IgD-negative memory B cell (primary cell): ENCODE data around the gene STK32B. TPM values are rescaled to one million over a fixed set of nuclear protein-coding genes. Genes with fewer than 3 reads are reported as not detected.

Experiments
- H3K27ac Mint-ChIP-seq, 3 donors: one replicate each; pipeline ENCODE4 v1.8.0; 2020 to 2022; ENCODE audit warnings: mild to moderate bottlenecking in 3 of 3, mixed read lengths in 3 of 3, moderate library complexity in 1 of 3
- H3K27me3 Mint-ChIP-seq: one replicate; pipeline ENCODE4 v1.8.0; 2021; ENCODE audit warnings: mixed read lengths
- H3K36me3 Mint-ChIP-seq: one replicate; pipeline ENCODE4 v1.8.0; 2020; ENCODE audit warnings: mild to moderate bottlenecking, mixed read lengths
- H3K4me1 Mint-ChIP-seq, 3 donors: one replicate each; pipeline ENCODE4 v1.8.0; 2020 to 2022; ENCODE audit warnings: mixed read lengths in 3 of 3, mild to moderate bottlenecking in 1 of 3
- H3K4me3 Mint-ChIP-seq, 4 donors: one replicate each; pipeline ENCODE4 v1.8.0; 2020 to 2022; ENCODE audit warnings: mild to moderate bottlenecking in 4 of 4, mixed read lengths in 4 of 4, moderate library complexity in 3 of 4
- H3K9me3 Mint-ChIP-seq, 3 donors: one replicate each; pipeline ENCODE4 v1.8.0; 2020 to 2021; ENCODE audit warnings: mixed read lengths in 3 of 3, mild to moderate bottlenecking in 1 of 3
- polyA plus RNA-seq: library from polyadenylated mRNA; unstranded; fragments of 300-500 nt; fragmentation: Illumina TruSeq; gene quantifications from one replicate; pipeline ENCODE4 v1.2.3, GENCODE V29; 2021

The STK32B gene
- polyA plus RNA-seq, 1 donor from 2014 or later, result not detected

DNA sequence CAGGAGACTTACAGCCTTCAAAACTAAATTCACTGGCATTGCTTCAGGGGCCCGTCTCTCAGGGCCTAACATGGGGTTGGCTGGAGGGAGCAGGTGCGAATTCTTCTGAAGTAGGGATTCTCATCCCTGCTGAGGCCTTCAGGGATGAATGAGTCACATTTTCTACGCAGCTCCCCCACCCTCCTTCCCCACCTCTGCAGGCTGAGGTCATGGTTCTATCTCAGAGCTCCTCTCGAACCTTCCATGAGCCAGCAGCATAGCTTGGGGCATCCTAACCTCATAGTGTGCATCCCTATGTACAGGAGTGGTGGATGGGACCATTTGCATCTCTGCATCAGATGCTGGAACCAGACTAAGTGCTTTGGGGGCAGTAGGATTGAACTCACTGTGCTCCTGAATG is 347.8 kb downstream of the STK32B start:
- no peaks in the 10 kb centered on the region for H3K4me1 Mint-ChIP-seq
- peaks cover 2 to 10% (median 10%) of the 10 kb centered on the region in 3 donors for H3K9me3 Mint-ChIP-seq
- H3K4me3 Mint-ChIP-seq, result no peak overlapping the region
- no peaks in the 10 kb centered on the region for H3K36me3 Mint-ChIP-seq
- H3K27me3 Mint-ChIP-seq, result no peaks in the 10 kb centered on the region
- H3K27ac Mint-ChIP-seq, result no peak overlapping the region

DNA sequence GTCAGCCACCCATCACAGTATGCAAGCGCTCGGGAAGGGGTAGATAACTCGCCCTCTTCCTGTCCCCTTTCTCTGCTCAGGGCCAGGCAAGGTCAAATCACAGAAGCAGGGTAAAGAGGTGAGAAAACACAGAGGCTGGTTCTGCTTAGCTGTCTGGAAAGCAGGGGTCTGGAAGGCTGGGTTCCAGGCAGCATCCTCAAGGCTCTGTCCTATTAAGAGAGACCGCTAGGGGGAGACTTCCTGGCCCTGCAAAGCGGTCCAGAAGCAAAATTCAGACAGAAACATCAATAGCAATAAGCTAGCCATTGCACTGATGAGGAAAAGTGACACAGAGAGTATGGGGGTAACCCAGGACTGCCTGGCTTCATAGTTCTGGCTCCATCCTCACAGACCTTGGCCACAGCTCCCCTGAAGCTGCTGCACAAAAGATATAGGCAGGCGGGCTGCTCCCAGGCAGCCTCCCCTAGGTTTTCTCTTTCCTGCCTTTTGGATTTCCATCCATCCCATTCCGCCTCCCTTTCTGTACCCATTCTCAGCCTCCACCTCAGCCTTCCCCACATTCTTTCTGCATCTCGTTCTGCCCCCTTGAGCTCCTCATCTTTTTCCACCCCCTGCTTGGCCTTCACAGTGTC is 348.6 kb downstream of the STK32B start:
- no peak overlapping the region for H3K4me3 Mint-ChIP-seq
- H3K36me3 Mint-ChIP-seq, result no peaks in the 10 kb centered on the region
- no peak overlapping the region for H3K27ac Mint-ChIP-seq
- no peaks in the 10 kb centered on the region for H3K4me1 Mint-ChIP-seq
- H3K27me3 Mint-ChIP-seq, result no peaks in the 10 kb centered on the region
- H3K9me3 Mint-ChIP-seq, result peaks cover 2 to 11% (median 10%) of the 10 kb centered on the region in 3 donors

DNA sequence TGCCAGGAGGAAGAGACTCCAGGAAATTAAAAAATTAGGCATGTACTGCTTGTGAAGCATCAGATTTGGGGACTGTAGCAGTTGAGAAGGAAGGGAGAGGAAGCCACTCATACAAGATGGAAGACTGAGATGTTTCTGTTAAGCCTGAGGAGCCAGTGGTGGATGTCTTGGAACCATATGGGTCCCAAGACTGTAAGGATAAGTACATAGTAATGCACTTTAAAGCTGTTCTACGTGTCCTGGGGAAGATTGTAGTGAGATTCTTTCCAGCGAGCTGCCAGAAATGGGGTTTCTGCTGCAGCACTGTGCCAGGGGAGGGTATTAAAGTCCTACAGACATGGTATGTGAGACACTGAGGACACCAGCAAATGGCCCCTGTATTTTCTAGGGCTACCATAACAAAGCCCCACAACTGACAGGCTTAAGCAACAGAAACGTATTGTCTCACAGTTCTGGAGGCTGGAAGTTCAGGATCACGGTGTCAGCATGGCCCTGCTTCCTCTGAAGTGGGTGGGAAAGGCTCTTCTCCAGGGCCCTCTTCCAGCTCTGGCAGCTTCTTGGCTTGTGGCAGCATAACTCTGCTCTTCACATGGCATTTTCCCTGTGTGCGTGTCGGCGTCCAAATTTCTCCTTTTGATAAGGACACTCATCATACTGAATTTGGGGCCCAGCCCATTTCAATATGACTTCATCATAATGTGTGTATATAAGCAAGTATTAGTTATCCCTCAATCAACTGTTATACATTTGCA is 352.6 kb downstream of the STK32B start:
- Mint-ChIP-seq H3K27me3 (no peaks in the 10 kb centered on the region), H3K4me1 (no peaks in the 10 kb centered on the region), H3K4me3 (no peak overlapping the region), H3K9me3 (peaks cover 8 to 28% (median 28%) of the 10 kb centered on the region in 3 donors), H3K27ac (no peak overlapping the region), H3K36me3 (no peaks in the 10 kb centered on the region)

DNA sequence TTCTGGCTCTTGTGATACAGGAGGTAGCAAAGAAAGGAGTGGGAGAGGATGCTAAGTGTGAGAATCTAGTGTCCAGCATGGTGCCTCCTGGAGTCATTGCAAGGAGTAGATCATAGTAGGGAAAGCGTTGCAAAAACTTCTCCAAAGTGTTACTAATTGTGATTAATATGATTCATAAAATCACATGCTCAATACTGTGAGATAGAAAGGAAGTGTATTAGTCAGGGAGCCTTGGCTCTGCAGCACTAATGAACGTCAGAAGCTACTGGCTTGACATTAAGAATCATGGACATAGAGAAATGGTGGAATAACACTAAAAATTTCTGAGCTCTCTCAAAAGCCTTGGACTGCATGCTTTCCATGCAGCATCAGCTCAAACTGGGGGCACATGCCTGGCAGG is 358.0 kb downstream of the STK32B start:
- Mint-ChIP-seq H3K27me3 (no peaks in the 10 kb centered on the region), H3K27ac (no peak overlapping the region), H3K36me3 (peaks cover 2% of the 10 kb centered on the region), H3K4me1 (no peaks in the 10 kb centered on the region), H3K4me3 (no peak overlapping the region), H3K9me3 (peaks cover 8 to 22% (median 20%) of the 10 kb centered on the region in 3 donors)

DNA sequence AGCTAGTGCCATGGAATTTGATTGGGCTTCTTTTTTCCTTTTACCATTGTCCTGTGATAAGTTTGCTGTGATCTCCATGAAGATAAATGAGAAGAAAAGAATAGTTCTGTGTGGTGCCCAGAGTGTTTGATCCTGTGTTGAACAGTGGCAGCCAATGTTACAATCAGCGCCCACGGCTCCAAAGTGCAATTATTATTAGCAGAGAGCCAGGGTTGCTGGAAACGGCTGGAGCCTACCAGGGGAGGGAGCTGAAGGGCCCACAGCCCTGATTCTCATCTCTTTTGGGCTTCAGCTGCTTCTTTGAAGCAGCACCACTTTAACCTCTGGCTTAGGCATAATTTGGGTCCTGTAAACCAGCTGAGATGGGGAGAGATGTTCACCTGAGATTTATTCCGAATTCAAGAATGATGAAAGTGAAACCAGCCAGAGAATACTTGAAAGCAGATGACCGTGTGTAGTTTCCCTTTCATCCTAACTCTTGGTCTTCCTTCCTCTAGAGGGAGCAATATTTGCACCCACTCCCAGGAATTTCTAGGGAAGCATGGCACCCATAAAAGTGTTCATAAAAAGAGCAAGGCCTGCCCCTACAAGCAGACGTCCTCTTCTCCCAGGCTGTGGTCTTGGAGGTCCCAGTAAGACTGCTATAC is 358.8 kb downstream of the STK32B start:
- Mint-ChIP-seq H3K27ac (no peak overlapping the region), H3K9me3 (peaks cover 8 to 22% (median 19%) of the 10 kb centered on the region in 3 donors), H3K36me3 (peaks cover 2% of the 10 kb centered on the region), H3K4me1 (no peaks in the 10 kb centered on the region), H3K4me3 (no peak overlapping the region), H3K27me3 (no peaks in the 10 kb centered on the region)

DNA sequence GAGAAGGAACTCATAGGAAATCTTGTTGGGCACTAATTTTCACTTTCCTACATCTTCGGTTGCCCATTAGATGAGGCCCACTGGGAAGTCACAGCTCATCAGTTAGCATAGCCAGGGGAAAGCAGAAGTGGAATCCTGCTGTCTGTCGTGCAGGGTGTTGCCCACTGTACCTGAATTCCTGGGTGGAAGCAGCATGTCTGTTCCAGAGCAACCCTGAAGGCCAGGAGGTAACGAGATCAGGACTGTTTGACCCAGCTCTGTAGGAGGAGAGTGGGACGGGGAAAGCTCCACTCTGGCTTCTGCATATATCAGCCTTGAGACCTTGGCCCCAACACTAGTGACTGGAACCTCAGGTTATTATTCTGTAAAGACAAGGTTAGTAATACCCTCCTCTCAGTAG is 361.0 kb downstream of the STK32B start:
- Mint-ChIP-seq H3K27me3 (no peaks in the 10 kb centered on the region), H3K9me3 (peaks cover 4 to 16% (median 6%) of the 10 kb centered on the region in 3 donors), H3K4me1 (peaks cover 0 to 5% (median 0%) of the 10 kb centered on the region in 3 donors), H3K36me3 (peaks cover 2% of the 10 kb centered on the region), H3K27ac (no peak overlapping the region), H3K4me3 (no peak overlapping the region)

DNA sequence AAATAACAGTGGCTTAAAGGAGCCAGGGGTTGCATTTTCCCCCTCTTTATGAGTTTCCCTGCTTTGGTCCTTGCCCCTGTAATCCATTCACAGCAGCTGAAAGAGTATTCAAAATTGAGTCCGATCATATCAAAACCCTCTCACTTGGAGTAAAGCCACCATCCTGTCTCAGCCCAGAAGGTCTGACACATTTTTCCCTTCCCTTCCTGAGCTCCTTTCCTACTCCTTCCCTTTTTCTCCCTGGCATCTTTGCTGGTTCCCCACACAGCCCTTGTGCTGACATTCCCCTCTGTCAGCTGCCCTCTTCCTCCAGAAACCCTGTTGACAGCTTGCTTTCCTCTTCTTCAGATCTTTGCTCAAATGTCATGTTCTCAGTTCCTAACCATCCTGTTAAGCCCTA is 361.5 kb downstream of the STK32B start:
- peaks cover 4 to 15% (median 4%) of the 10 kb centered on the region in 3 donors for H3K9me3 Mint-ChIP-seq
- H3K4me1 Mint-ChIP-seq, result peaks cover 0 to 5% (median 0%) of the 10 kb centered on the region in 3 donors
- H3K27ac Mint-ChIP-seq, result peak overlapping the region in 1 of 3 donors; percentile 35
- H3K4me3 Mint-ChIP-seq, result no peak overlapping the region
- H3K27me3 Mint-ChIP-seq, result no peaks in the 10 kb centered on the region
- peaks cover 2% of the 10 kb centered on the region for H3K36me3 Mint-ChIP-seq

DNA sequence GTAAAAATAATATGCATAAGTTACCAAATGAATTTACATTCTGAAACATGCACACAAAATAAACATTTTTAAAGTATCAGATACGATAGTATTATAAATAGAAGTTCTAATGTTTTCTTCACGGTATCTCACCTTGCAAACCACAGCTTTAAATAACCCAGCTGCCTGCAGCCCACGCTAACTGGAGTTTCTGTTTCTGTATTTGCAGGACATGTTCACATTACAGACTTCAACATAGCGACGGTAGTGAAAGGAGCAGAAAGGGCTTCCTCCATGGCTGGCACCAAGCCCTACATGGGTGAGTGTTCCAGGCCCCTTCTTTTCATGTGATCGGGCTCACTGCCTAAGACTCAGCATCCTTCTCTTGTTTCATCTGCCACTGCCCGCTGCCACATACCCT is 365.4 kb downstream of the STK32B start:
- H3K4me3 Mint-ChIP-seq, result peak overlapping the region in 1 of 4 donors; percentile 1
- no peaks in the 10 kb centered on the region for H3K27me3 Mint-ChIP-seq
- peaks cover 0 to 5% (median 0%) of the 10 kb centered on the region in 3 donors for H3K4me1 Mint-ChIP-seq
- peaks cover 2% of the 10 kb centered on the region for H3K36me3 Mint-ChIP-seq
- peaks cover 4 to 10% (median 7%) of the 10 kb centered on the region in 3 donors for H3K9me3 Mint-ChIP-seq
- no peak overlapping the region for H3K27ac Mint-ChIP-seq

DNA sequence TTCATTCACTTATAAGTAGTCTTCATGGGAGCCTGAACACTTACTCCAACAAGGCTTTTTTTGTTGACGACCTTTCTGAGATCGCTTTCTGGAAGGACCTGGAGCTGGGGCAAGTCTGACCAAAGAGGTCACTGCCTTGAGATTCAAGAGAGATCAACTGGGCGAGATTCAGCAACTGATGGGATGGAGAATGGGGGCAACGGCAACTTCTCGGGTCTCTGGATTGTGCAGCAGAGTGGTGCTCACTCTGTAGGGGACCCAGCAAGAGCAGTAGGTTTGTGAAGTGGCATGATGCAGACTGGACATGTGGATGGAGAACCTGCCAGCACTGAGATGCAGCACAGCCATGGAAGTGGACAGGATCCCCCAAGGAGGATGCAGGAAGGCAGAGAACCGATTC is 369.0 kb downstream of the STK32B start:
- no peak overlapping the region for H3K27ac Mint-ChIP-seq
- peaks cover 3% of the 10 kb centered on the region for H3K27me3 Mint-ChIP-seq
- H3K4me3 Mint-ChIP-seq, result no peak overlapping the region
- peaks cover 0 to 5% (median 0%) of the 10 kb centered on the region in 3 donors for H3K4me1 Mint-ChIP-seq
- H3K36me3 Mint-ChIP-seq, result no peaks in the 10 kb centered on the region
- peaks cover 2 to 10% (median 8%) of the 10 kb centered on the region in 3 donors for H3K9me3 Mint-ChIP-seq

DNA sequence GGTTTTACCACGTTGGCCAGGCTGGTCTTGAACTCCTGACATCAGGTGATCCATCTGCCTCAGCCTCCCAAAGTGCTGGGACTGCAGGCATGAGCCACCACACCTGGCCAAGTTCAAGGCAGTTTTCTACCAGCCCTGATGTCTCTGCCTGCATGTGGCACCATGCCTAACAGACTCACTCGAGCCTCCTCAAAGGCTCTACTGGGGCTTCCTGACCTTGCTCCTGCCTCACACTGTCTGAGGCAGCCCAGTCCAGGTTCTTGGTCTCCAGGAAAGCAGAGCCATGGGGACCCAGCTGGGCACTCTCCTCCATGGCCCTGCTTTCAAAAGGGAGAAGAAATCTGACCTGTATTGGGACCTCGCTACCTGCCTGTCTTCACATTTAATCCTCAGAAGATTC is 370.1 kb downstream of the STK32B start:
- Mint-ChIP-seq H3K27ac (no peak overlapping the region), H3K36me3 (no peaks in the 10 kb centered on the region), H3K27me3 (peaks cover 3% of the 10 kb centered on the region), H3K4me1 (peaks cover 0 to 2% (median 0%) of the 10 kb centered on the region in 3 donors), H3K4me3 (no peak overlapping the region), H3K9me3 (peaks cover 0 to 8% (median 6%) of the 10 kb centered on the region in 3 donors)

DNA sequence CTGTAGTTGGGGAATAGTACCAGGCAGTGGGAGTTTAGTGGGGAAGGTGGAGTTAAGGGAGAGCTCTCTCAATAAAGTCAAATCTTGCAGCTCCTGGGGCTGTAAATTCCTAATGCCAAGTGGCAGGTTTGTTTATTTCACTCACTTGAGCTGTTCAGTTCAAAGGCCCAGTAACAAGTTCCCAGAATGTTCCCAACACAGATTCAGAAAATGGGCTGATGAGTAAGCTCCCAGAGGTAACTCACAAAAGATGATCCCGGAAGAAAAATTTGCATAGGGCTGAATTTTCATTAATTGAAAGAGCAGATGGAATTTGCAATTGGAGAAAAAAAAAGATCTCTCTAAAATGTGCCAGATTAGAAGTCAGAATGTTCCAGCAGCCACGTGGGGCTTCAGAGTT is 370.9 kb downstream of the STK32B start:
- H3K27me3 Mint-ChIP-seq, result peaks cover 3% of the 10 kb centered on the region

DNA sequence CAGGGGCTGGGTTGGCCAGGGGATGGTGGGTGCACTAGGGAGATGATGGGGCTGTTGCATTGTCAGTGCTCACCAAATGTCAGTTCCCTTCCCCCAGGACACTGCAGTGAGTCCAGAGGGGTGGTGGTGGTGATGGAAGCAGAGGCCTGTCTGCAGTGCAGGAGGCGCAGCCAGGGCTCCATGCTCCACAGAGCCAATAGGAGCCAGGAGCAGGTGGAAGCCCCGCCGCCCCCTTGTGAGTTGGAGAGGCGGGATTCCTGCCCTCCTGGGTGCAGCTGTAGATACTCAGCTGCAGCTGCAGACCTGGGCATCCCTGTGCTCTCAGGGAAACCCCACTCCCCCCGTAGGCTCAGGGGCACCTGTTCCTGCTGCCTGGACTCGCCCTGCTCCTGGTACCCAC is 372.4 kb downstream of the STK32B start:
- H3K27ac Mint-ChIP-seq, result no peak overlapping the region
- H3K4me1 Mint-ChIP-seq, result no peaks in the 10 kb centered on the region
- peaks cover 0 to 7% (median under 1%) of the 10 kb centered on the region in 3 donors for H3K9me3 Mint-ChIP-seq
- peaks cover 3% of the 10 kb centered on the region for H3K27me3 Mint-ChIP-seq
- H3K4me3 Mint-ChIP-seq, result no peak overlapping the region
- no peaks in the 10 kb centered on the region for H3K36me3 Mint-ChIP-seq

More for the DNA sequence above, 370.9 kb downstream of the STK32B start:
- Mint-ChIP-seq H3K9me3 (peaks cover 0 to 8% (median 2%) of the 10 kb centered on the region in 3 donors), H3K27ac (no peak overlapping the region), H3K4me3 (no peak overlapping the region), H3K4me1 (no peaks in the 10 kb centered on the region), H3K36me3 (no peaks in the 10 kb centered on the region)

DNA sequence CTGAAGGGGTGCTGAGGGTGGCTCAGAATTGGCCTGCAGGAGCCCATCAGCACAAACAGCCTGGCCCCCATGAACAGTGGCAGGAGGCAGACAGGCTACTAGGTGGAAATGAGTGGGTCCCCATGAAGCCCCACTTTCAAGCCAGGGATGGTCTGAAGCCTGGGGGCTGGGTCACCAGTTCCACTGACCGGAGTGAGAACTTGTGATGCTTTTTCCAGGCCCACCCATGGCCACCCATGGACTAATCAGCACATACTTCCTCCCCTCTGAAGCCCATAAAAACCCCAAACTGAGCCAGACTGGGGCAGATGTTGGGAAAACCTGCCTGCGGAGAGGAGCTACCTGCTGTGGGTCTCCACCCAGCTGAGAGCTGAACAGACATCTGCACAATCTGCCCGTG is 372.9 kb downstream of the STK32B start:
- Mint-ChIP-seq H3K36me3 (no peaks in the 10 kb centered on the region), H3K4me1 (no peaks in the 10 kb centered on the region), H3K27ac (no peak overlapping the region), H3K4me3 (no peak overlapping the region), H3K9me3 (peaks cover 0 to 9% (median 4%) of the 10 kb centered on the region in 3 donors), H3K27me3 (peaks cover 3% of the 10 kb centered on the region)

DNA sequence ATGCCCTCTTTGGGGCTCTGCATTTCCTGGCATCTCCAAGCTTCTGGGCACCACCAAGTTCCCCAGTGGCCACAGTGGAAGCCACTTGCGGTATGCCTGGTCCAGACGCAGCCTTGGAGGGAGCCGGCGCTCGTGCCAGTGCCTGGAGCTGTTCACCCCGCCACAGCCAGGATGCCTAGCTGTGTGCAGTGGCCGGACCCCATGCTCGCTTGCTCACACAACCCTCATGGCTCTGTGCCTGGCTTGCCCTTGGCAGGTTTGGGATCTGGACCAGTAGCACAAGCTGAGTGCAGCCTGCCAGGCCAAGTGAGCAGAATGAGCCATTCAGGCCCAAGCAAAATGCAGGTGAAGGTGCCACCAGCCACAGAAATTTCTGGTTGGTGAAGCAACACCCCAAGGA is 373.6 kb downstream of the STK32B start:
- H3K27ac Mint-ChIP-seq, result no peak overlapping the region

DNA sequence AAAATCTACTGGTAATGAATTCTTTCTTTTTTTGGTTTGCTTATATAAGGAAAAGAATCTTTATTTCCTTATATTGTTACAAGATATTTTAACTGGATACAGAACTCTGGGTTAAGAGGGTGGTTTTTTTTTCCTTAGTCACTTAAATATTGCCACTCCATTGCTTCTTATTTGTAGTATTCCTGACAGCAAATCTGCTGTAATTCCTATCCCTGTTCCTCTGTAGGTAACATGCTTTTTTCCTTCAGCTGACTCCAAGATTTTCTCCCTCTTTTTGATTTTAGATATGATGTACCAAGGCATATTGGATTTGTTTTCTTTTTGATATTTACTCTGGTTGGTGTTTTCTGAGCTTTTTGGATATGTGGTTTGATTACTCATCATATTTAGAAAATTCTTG is 378.5 kb downstream of the STK32B start:
- H3K4me1 Mint-ChIP-seq, result no peaks in the 10 kb centered on the region
- no peaks in the 10 kb centered on the region for H3K36me3 Mint-ChIP-seq
- H3K4me3 Mint-ChIP-seq, result no peak overlapping the region
- peaks cover 2 to 18% (median 9%) of the 10 kb centered on the region in 3 donors for H3K9me3 Mint-ChIP-seq
- H3K27ac Mint-ChIP-seq, result no peak overlapping the region
- H3K27me3 Mint-ChIP-seq, result no peaks in the 10 kb centered on the region

More for the DNA sequence above, 373.6 kb downstream of the STK32B start:
- Mint-ChIP-seq H3K9me3 (peaks cover 2 to 9% (median 5%) of the 10 kb centered on the region in 3 donors), H3K4me1 (no peaks in the 10 kb centered on the region), H3K36me3 (no peaks in the 10 kb centered on the region), H3K27me3 (peaks cover 3% of the 10 kb centered on the region), H3K4me3 (no peak overlapping the region)
